ENCODE data around the gene ZNF423.

Gene ZNF423

GRCh38 chr16:49499869-49500610, 355.9 kb downstream of the ZNF423 start:
- DNase-seq = peak in 1 of 2 experiments; percentile 36

GRCh38 chr16:49499414-49499785, 356.5 kb downstream of the ZNF423 start:
- no peak for DNase-seq

- no peak for DNase-seq
These were observed 357.1 kb downstream of the ZNF423 start for GRCh38 chr16:49498666-49499413.

- DNase-seq = no peak
These were observed 357.6 kb downstream of the ZNF423 start for GRCh38 chr16:49498264-49498663.

GRCh38 chr16:49497466-49497865, 358.4 kb downstream of the ZNF423 start:
- DNase-seq = no peak

- no peak for DNase-seq
These were observed 359.3 kb downstream of the ZNF423 start for GRCh38 chr16:49496656-49497055.

GRCh38 chr16:49495596-49496355, 360.1 kb downstream of the ZNF423 start:
- DNase-seq = no peak

- DNase-seq = no peak
These were observed 360.9 kb downstream of the ZNF423 start for GRCh38 chr16:49494891-49495566.

- DNase-seq = no peak
These were observed 361.4 kb downstream of the ZNF423 start for GRCh38 chr16:49494474-49494873.

- DNase-seq = no peak
These were observed 362.1 kb downstream of the ZNF423 start for GRCh38 chr16:49493836-49494235.

GRCh38 chr16:49492896-49493626, 362.9 kb downstream of the ZNF423 start:
- DNase-seq = no peak

GRCh38 chr16:49491771-49492761, 363.8 kb downstream of the ZNF423 start:
- DNase-seq = peak in 1 of 2 experiments; percentile 50

- no peak for DNase-seq
These were observed 364.7 kb downstream of the ZNF423 start for GRCh38 chr16:49491106-49491670.

GRCh38 chr16:49490321-49490705, 365.6 kb downstream of the ZNF423 start:
- DNase-seq = no peak

- DNase-seq = peak in 1 of 2 experiments; percentile 20
These were observed 366.1 kb downstream of the ZNF423 start for GRCh38 chr16:49489686-49490320.

- DNase-seq = no peak
These were observed 367.0 kb downstream of the ZNF423 start for GRCh38 chr16:49488740-49489525.

GRCh38 chr16:49488336-49488735, 367.6 kb downstream of the ZNF423 start:
- DNase-seq = no peak

- DNase-seq = no peak
These were observed 368.2 kb downstream of the ZNF423 start for GRCh38 chr16:49487746-49488145.

- no peak for DNase-seq
These were observed 369.5 kb downstream of the ZNF423 start for GRCh38 chr16:49486400-49486799.

Measured in NCI-H526 (cell line).